PC-3 (cell line): ENCODE results near the gene TBCC. TPM values are rescaled to one million over a fixed set of nuclear protein-coding genes. Genes with fewer than 3 reads are reported as not detected.
A peak's percentile ranks its signal among the peaks of the same experiment; 100 is the strongest.

Experiments used
- ATAC-seq: fragments of 200-7000 bp; cut with Tn5 transposase; 2 replicates; pipeline ENCODE4 v1.9.1; 2020; ENCODE audit warnings: mild to moderate bottlenecking, moderate library complexity
- BruUV-seq: library from RNA; stranded (reverse); fragments of 400-500 nt; replicated peaks from 2 replicates; lab custom pipeline; 2021; lab: Mats Ljungman, UMichigan
- CTCF ChIA-PET: fragments of 300-600 bp; sonication (Branson Sonifier 250); formaldehyde crosslinking; loops from one replicate; lab custom pipeline; 2022; ENCODE audit warnings: antibody characterized with exemption; lab: Charles Lee
- POLR2A ChIA-PET: fragments of 300-600 bp; sonication (Branson Sonifier 250); formaldehyde crosslinking; loops from one replicate; lab custom pipeline; 2022; ENCODE audit warnings: antibody characterized with exemption; ENCODE audit not compliant: unreplicated experiment; lab: Charles Lee
- DNase-seq: peaks from one replicate; pipeline ENCODE4 v3.0.0-alpha.2; 2015
- H2AFZ ChIP-seq: fragments of 300-600 bp; sonication (generic); 2 replicates; pipeline ENCODE4 v1.6.0; 2016; ENCODE audit warnings: antibody characterized with exemption, low read length
- H3F3A ChIP-seq: fragments of 300-600 bp; sonication (generic); one replicate; pipeline ENCODE4 v1.6.0; 2017; ENCODE audit warnings: antibody characterized with exemption, low read length, control low read depth, mild to moderate bottlenecking; ENCODE audit not compliant: unreplicated experiment
- H3K27ac ChIP-seq: fragments of 300-600 bp; sonication (generic); 2 replicates; pipeline ENCODE4 v1.5.1; 2016; ENCODE audit warnings: mild to moderate bottlenecking, low read length
- H3K27me3 ChIP-seq: fragments of 300-600 bp; sonication (generic); 2 replicates; pipeline ENCODE4 v1.6.1; 2016; ENCODE audit warnings: low read length, mixed read lengths
- H3K36me3 ChIP-seq: fragments of 300-600 bp; sonication (generic); 2 replicates; pipeline ENCODE4 v1.6.1; 2016; ENCODE audit warnings: low read depth, mixed run types, low read length, mixed read lengths
- H3K4me1 ChIP-seq: fragments of 300-600 bp; sonication (generic); 2 replicates; pipeline ENCODE4 v1.5.1; 2016; ENCODE audit warnings: low read length; ENCODE audit not compliant: insufficient read depth
- H3K4me2 ChIP-seq: fragments of 300-600 bp; sonication (generic); 2 replicates; pipeline ENCODE4 v1.6.0; 2016; ENCODE audit warnings: low read length
- H3K4me3 ChIP-seq: fragments of 300-600 bp; sonication (generic); 2 replicates; pipeline ENCODE4 v1.5.1; 2016; ENCODE audit warnings: mild to moderate bottlenecking, low read length, mixed read lengths
- H3K79me2 ChIP-seq: fragments of 300-600 bp; sonication (generic); 2 replicates; pipeline ENCODE4 v1.6.1; 2017; ENCODE audit warnings: low read length, mixed read lengths
- H3K9ac ChIP-seq: fragments of 300-600 bp; sonication (generic); 2 replicates; pipeline ENCODE4 v1.6.0; 2016; ENCODE audit warnings: mild to moderate bottlenecking, low read length
- H3K9me2 ChIP-seq: fragments of 300-600 bp; sonication (generic); replicated peaks from 2 replicates; pipeline ENCODE4 v1.6.1; 2016; ENCODE audit warnings: mixed run types, low read length, mixed read lengths
- H3K9me3 ChIP-seq: fragments of 300-600 bp; sonication (generic); 2 replicates; pipeline ENCODE4 v1.6.1; 2016; ENCODE audit warnings: low read length, mixed read lengths
- H4K20me1 ChIP-seq: fragments of 300-600 bp; sonication (generic); 2 replicates; pipeline ENCODE4 v1.6.1; 2016; ENCODE audit warnings: low read length, mixed read lengths
- CTCF ChIP-seq: fragments of 300-600 bp; sonication (generic); conservative IDR thresholded peaks from 2 replicates; pipeline ENCODE4 v1.5.1; 2017; ENCODE audit warnings: antibody characterized with exemption, low read depth, mild to moderate bottlenecking, low read length
- EZH2 ChIP-seq: fragments of 300-600 bp; sonication (generic); IDR thresholded peaks from one replicate; pipeline ENCODE4 v1.6.1; 2017; ENCODE audit warnings: antibody characterized with exemption, mild to moderate bottlenecking, low read length; ENCODE audit not compliant: unreplicated experiment
- EZH2phosphoT487 ChIP-seq: fragments of 300-600 bp; sonication (generic); IDR thresholded peaks from 2 replicates; pipeline ENCODE4 v1.6.1; 2018; ENCODE audit warnings: mild to moderate bottlenecking, antibody characterized with exemption, low read length, borderline replicate concordance
- intact Hi-C: fragments of 100-400 bp; cut with micrococcal nuclease; formaldehyde crosslinking; loops from 2 replicates; pipeline ENCODE4 v1.9.0; 2023
- total RNA-seq: library from RNA; depleted of rRNA; stranded (reverse); fragments of >200 nt; gene quantifications from 2 replicates; pipeline ENCODE4 v1.2.3, GENCODE V29; 2014

The TBCC gene
- total RNA-seq, 1 experiment from 2014 or later, result 32.3 TPM

GRCh38 chr6:42791706-42792320 is 45.9 kb upstream of the TBCC start:
- TF ChIP-seq CTCF (no peak), EZH2phosphoT487 (no peak), EZH2 (no peak)
- no peaks in the 10 kb centered on the region for H3K27me3 ChIP-seq
- H3F3A ChIP-seq, result peaks cover 4% of the 10 kb centered on the region
- no peak overlapping the region for H3K9ac ChIP-seq
- no peaks in the 10 kb centered on the region for H3K9me3 ChIP-seq
- H3K79me2 ChIP-seq, result peaks cover 8% of the 10 kb centered on the region
- H4K20me1 ChIP-seq, result no peaks in the 10 kb centered on the region
- no peak overlapping the region for H3K4me2 ChIP-seq
- H2AFZ ChIP-seq, result no peak overlapping the region
- ChIA-PET CTCF (no interaction called here), POLR2A (interaction anchor here (0.6 kb wide), 1 partner anchor 9 kb away, joined by 15 read pairs; no protein-coding TSS in a partner anchor)
- ATAC-seq (peak; percentile 74), DNase-seq (peak; percentile 26)
- intact Hi-C loops, result no loop called here
- no peak overlapping the region for H3K27ac ChIP-seq
- H3K4me1 ChIP-seq, result no peaks in the 10 kb centered on the region
- no peaks in the 10 kb centered on the region for H3K36me3 ChIP-seq
- BruUV-seq, result no TSS peak
- H3K9me2 ChIP-seq, result no peaks in the 10 kb centered on the region
- no peak overlapping the region for H3K4me3 ChIP-seq

GRCh38 chr6:42790549-42791181 is 44.8 kb upstream of the TBCC start:
- H3K4me2 ChIP-seq, result no peak overlapping the region
- intact Hi-C loops, result no loop called here
- no peaks in the 10 kb centered on the region for H3K4me1 ChIP-seq
- H3K27ac ChIP-seq, result no peak overlapping the region
- ATAC-seq (no peak), DNase-seq (no peak)
- H2AFZ ChIP-seq, result no peak overlapping the region
- no peaks in the 10 kb centered on the region for H4K20me1 ChIP-seq
- no peak for TF ChIP-seq EZH2
- TF ChIP-seq CTCF, result no peak
- TF ChIP-seq EZH2phosphoT487, result no peak
- no peak overlapping the region for H3K4me3 ChIP-seq
- POLR2A ChIA-PET, result no interaction called here
- BruUV-seq, result no TSS peak
- no peaks in the 10 kb centered on the region for H3K36me3 ChIP-seq
- H3K27me3 ChIP-seq, result no peaks in the 10 kb centered on the region
- H3K9me3 ChIP-seq, result no peaks in the 10 kb centered on the region
- no peak overlapping the region for H3K9ac ChIP-seq
- no peaks in the 10 kb centered on the region for H3K9me2 ChIP-seq
- H3F3A ChIP-seq, result peaks cover 2% of the 10 kb centered on the region
- CTCF ChIA-PET, result no interaction called here
- H3K79me2 ChIP-seq, result peaks cover 19% of the 10 kb centered on the region

- POLR2A ChIA-PET, result no interaction called here
- intact Hi-C loops, result no loop called here
- no peak overlapping the region for H3K4me2 ChIP-seq
- no peaks in the 10 kb centered on the region for H3F3A ChIP-seq
- no peak overlapping the region for H3K27ac ChIP-seq
- no peak overlapping the region for H3K4me3 ChIP-seq
- DNase-seq (no peak), ATAC-seq (no peak)
- no peaks in the 10 kb centered on the region for H3K27me3 ChIP-seq
- no peaks in the 10 kb centered on the region for H3K9me3 ChIP-seq
- H3K79me2 ChIP-seq, result peaks cover 39% of the 10 kb centered on the region
- H3K9ac ChIP-seq, result no peak overlapping the region
- H3K9me2 ChIP-seq, result no peaks in the 10 kb centered on the region
- TF ChIP-seq EZH2phosphoT487, result no peak
- TF ChIP-seq CTCF, result no peak
- TF ChIP-seq EZH2, result no peak
- CTCF ChIA-PET, result no interaction called here
- BruUV-seq, result no TSS peak
- H2AFZ ChIP-seq, result no peak overlapping the region
- H3K4me1 ChIP-seq, result peaks cover 13% of the 10 kb centered on the region
- H4K20me1 ChIP-seq, result no peaks in the 10 kb centered on the region
- H3K36me3 ChIP-seq, result no peaks in the 10 kb centered on the region
Measured at GRCh38 chr6:42788671-42789070, 42.8 kb upstream of the TBCC start.
